Erythroblast (primary cell): ENCODE results near the gene KMT2C.

Source experiments
- GATA1 ChIP-seq: IDR thresholded peaks from 2 replicates; pipeline ENCODE4 v1.6.1; 2011; ENCODE audit warnings: low read depth, mild to moderate bottlenecking, control low read depth, low read length, moderate library complexity
- POLR2A ChIP-seq: IDR thresholded peaks from 2 replicates; pipeline ENCODE4 v1.6.1; 2011; ENCODE audit warnings: mild to moderate bottlenecking, low read length

DNA sequence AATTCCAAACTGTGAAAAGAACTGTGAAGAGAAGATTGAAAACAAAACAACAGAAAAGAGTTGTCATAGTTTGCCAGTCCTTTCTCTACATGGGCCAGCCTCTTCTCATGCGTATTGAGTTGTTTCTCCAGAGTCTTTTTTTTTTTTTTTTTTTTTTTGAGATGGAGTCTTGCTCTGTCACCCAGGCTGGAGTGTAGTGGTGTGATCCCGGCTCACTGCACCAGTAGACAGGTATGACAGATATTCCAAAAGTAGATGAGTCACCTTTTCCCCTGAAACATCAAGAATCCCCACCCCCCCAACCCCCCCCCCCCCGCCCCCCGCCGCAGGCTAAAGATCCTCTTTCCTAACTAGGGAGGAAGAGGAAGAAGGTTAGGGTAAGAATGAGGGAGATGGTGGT lies 15.6 kb upstream of the KMT2C start:
- TF ChIP-seq POLR2A, result no peak
- TF ChIP-seq GATA1, result no peak
